Lung (tissue), 12 donors: ENCODE results near the gene SLC17A4. TPM values are rescaled to one million over a fixed set of nuclear protein-coding genes. Genes with fewer than 3 reads are reported as not detected.
"Not testable (repeated sequence)": the region's sequence is repeated elsewhere in the genome, so short reads cannot be mapped to it uniquely, and the experiment has no call there.

ENCODE experiments used
- ATAC-seq: fragments of 200-7000 bp; cut with Tn5 transposase; one replicate; pipeline ENCODE4 v1.9.1; 2020; ENCODE audit warnings: moderate number of reproducible peaks; ENCODE audit not compliant: insufficient read depth, low FRiP score
- DNase-seq, 3 donors: peaks; one replicate each; pipeline ENCODE4 v3.0.0-alpha.2; 2013 to 2017
- H3K27ac ChIP-seq, 2 donors: one replicate each; pipeline ENCODE4 v1.5.1; 2013; ENCODE audit warnings: mild to moderate bottlenecking in 2 of 2, moderate library complexity in 2 of 2, control low read depth in 1 of 2, inconsistent platforms in 1 of 2, low read depth in 1 of 2, low read length in 1 of 2
- H3K27me3 ChIP-seq, 3 donors: one replicate each; pipeline ENCODE4 v1.5.1; 2013; ENCODE audit warnings: low read length in 2 of 3; ENCODE audit not compliant: control insufficient read depth in 3 of 3, insufficient read depth in 3 of 3
- H3K36me3 ChIP-seq, 4 donors: one replicate each; pipeline ENCODE4 v1.5.1; 2013; ENCODE audit warnings: low read length in 4 of 4, mild to moderate bottlenecking in 1 of 4, moderate library complexity in 1 of 4; ENCODE audit not compliant: control insufficient read depth in 4 of 4, insufficient read depth in 4 of 4
- H3K4me1 ChIP-seq, 5 donors: one replicate each; pipeline ENCODE4 v1.5.1; 2013; ENCODE audit warnings: low read length in 5 of 5, mild to moderate bottlenecking in 2 of 5, moderate library complexity in 1 of 5; ENCODE audit not compliant: control insufficient read depth in 5 of 5, insufficient read depth in 5 of 5
- H3K4me3 ChIP-seq: one replicate; pipeline ENCODE4 v1.5.1; 2013; ENCODE audit warnings: mild to moderate bottlenecking, control low read depth, moderate library complexity
- H3K9ac ChIP-seq, 2 donors: one replicate each; pipeline ENCODE4 v1.5.1; 2013; ENCODE audit warnings: low read length in 2 of 2, control low read depth in 1 of 2; ENCODE audit not compliant: insufficient read depth in 1 of 2
- H3K9me3 ChIP-seq, 4 donors: one replicate each; pipeline ENCODE4 v1.5.1; 2013; ENCODE audit warnings: low read length in 3 of 4, mild to moderate bottlenecking in 1 of 4, moderate library complexity in 1 of 4; ENCODE audit not compliant: control insufficient read depth in 4 of 4, insufficient read depth in 3 of 4
- WGBS, 2 donors: extraction: QIAGEN DNeasy Blood & Tissue Kit; methylation state at CpG; one replicate each; pipeline ENCODE4 v1.1.7; 2013; 5-methylcytosine and 5-hydroxymethylcytosine counted together
- polyA plus RNA-seq, 2 donors: library from polyadenylated mRNA; stranded (reverse); fragments of 200-250 nt; gene quantifications; one replicate each; pipeline ENCODE4 v1.2.1, GENCODE V29; 2013
- total RNA-seq, 2 donors: library from RNA; depleted of rRNA in 1 of 2; stranded (reverse); fragments of >200 nt in 1 of 2; gene quantifications; one replicate each; pipeline ENCODE4 v1.2.1, GENCODE V29; 2014 to 2021
- TF ChIP-seq, protein P1 (sequence below): IDR thresholded peaks from 2 replicates; pipeline ENCODE4 v1.5.1; 2012; ENCODE audit warnings: mild to moderate bottlenecking; ENCODE audit errors: control extremely low read depth, extremely low read depth
- donor health status: control.
- donor health status: control.
- donor health status: Bipolar disorder and iron deficiency.
- donor health status: healthy.
- donor health status: DM: yes; HTN: yes; CAD: no.

SLC17A4 gene
- total and polyA plus RNA-seq, 4 donors = not detected

- no peaks in the 10 kb centered on the region for H3K36me3 ChIP-seq
- H3K9me3 ChIP-seq = no peaks in the 10 kb centered on the region
- DNase-seq = no peak
- no peak overlapping the region for H3K4me3 ChIP-seq
- no peaks in the 10 kb centered on the region for H3K4me1 ChIP-seq
- H3K27ac ChIP-seq = no peak overlapping the region
- WGBS, 2 donors = 89 to 93% methylated on average over 2 of the region's 2 CpGs
- TF ChIP-seq, protein P1, sequence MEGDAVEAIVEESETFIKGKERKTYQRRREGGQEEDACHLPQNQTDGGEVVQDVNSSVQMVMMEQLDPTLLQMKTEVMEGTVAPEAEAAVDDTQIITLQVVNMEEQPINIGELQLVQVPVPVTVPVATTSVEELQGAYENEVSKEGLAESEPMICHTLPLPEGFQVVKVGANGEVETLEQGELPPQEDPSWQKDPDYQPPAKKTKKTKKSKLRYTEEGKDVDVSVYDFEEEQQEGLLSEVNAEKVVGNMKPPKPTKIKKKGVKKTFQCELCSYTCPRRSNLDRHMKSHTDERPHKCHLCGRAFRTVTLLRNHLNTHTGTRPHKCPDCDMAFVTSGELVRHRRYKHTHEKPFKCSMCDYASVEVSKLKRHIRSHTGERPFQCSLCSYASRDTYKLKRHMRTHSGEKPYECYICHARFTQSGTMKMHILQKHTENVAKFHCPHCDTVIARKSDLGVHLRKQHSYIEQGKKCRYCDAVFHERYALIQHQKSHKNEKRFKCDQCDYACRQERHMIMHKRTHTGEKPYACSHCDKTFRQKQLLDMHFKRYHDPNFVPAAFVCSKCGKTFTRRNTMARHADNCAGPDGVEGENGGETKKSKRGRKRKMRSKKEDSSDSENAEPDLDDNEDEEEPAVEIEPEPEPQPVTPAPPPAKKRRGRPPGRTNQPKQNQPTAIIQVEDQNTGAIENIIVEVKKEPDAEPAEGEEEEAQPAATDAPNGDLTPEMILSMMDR = no peak
- ATAC-seq = no peak
- H3K27me3 ChIP-seq = no peaks in the 10 kb centered on the region
- no peak overlapping the region for H3K9ac ChIP-seq
Measured at GRCh38 chr6:25747477-25747876, 7.1 kb upstream of the SLC17A4 start.

GRCh38 chr6:25748049-25748448, 6.5 kb upstream of the SLC17A4 start:
- H3K36me3 ChIP-seq = no peaks in the 10 kb centered on the region
- TF ChIP-seq, protein P1 = no peak
- no peaks in the 10 kb centered on the region for H3K9me3 ChIP-seq
- H3K27me3 ChIP-seq = no peaks in the 10 kb centered on the region
- no peak overlapping the region for H3K4me3 ChIP-seq
- no peak for ATAC-seq
- no peak overlapping the region for H3K9ac ChIP-seq
- DNase-seq = no peak
- H3K4me1 ChIP-seq = no peaks in the 10 kb centered on the region
- no peak overlapping the region for H3K27ac ChIP-seq

- H3K9ac ChIP-seq, H3K27me3 ChIP-seq: not testable (repeated sequence)
Measured at GRCh38 chr6:25748601-25749517, 5.7 kb upstream of the SLC17A4 start.

GRCh38 chr6:25749837-25750236, 4.7 kb upstream of the SLC17A4 start:
- Histone ChIP-seq H3K9ac (no peak overlapping the region), H3K4me1 (no peaks in the 10 kb centered on the region), H3K27me3 (no peaks in the 10 kb centered on the region), H3K36me3 (no peaks in the 10 kb centered on the region), H3K4me3 (no peak overlapping the region), H3K27ac (no peak overlapping the region), H3K9me3 (no peaks in the 10 kb centered on the region)
- TF ChIP-seq, protein P1 = no peak
- DNase-seq (no peak), ATAC-seq (no peak)
- 39 to 60% methylated on average over 2 of the region's 2 CpGs for WGBS, 2 donors

More at GRCh38 chr6:25748601-25749517, 5.7 kb upstream of the SLC17A4 start:
- 73 to 75% methylated on average over 17 of the region's 17 CpGs for WGBS, 2 donors
- H3K9me3 ChIP-seq, ATAC-seq, H3K4me1 ChIP-seq, H3K27ac ChIP-seq, H3K36me3 ChIP-seq, H3K4me3 ChIP-seq, DNase-seq: not testable (repeated sequence)
